GM23248 (cell line): ENCODE measurements around the gene KRT3. TPM values are rescaled to one million over a fixed set of nuclear protein-coding genes. Genes with fewer than 3 reads are reported as not detected.
A peak's percentile ranks its signal among the peaks of the same experiment; 100 is the strongest.

Source experiments
- DNase-seq: peaks from one replicate; pipeline ENCODE4 v3.0.0-alpha.2; 2015
- H2AFZ ChIP-seq: fragments of 200-600 bp; sonication (generic); 2 replicates; pipeline ENCODE4 v1.6.1; 2016; ENCODE audit warnings: antibody characterized with exemption
- H3F3A ChIP-seq: fragments of 200-600 bp; sonication (generic); 2 replicates; pipeline ENCODE4 v1.6.1; 2016; ENCODE audit warnings: mild to moderate bottlenecking, antibody characterized with exemption, mixed run types; ENCODE audit not compliant: insufficient read depth
- H3K27ac ChIP-seq: fragments of 200-600 bp; sonication (generic); 2 replicates; pipeline ENCODE4 v1.5.1; 2016; ENCODE audit warnings: mild to moderate bottlenecking
- H3K27me3 ChIP-seq: fragments of 200-600 bp; sonication (generic); replicated peaks from 2 replicates; pipeline ENCODE4 v1.6.1; 2016; ENCODE audit warnings: mild to moderate bottlenecking; ENCODE audit not compliant: insufficient read depth
- H3K36me3 ChIP-seq: fragments of 200-600 bp; sonication (generic); 2 replicates; pipeline ENCODE4 v1.6.1; 2016; ENCODE audit warnings: low read depth, mild to moderate bottlenecking
- H3K4me1 ChIP-seq: fragments of 200-600 bp; sonication (generic); 2 replicates; pipeline ENCODE4 v1.6.1; 2016; ENCODE audit warnings: mild to moderate bottlenecking; ENCODE audit not compliant: insufficient read depth
- H3K4me2 ChIP-seq: fragments of 200-600 bp; sonication (generic); one replicate; pipeline ENCODE4 v1.6.1; 2016; ENCODE audit warnings: mild to moderate bottlenecking; ENCODE audit not compliant: unreplicated experiment
- H3K4me3 ChIP-seq: fragments of 200-600 bp; sonication (generic); 2 replicates; pipeline ENCODE4 v1.5.1; 2016; ENCODE audit warnings: mild to moderate bottlenecking
- H3K79me2 ChIP-seq: fragments of 200-600 bp; sonication (generic); 2 replicates; pipeline ENCODE4 v1.6.1; 2016; ENCODE audit warnings: mild to moderate bottlenecking; ENCODE audit not compliant: insufficient read depth
- H3K9ac ChIP-seq: fragments of 200-600 bp; sonication (generic); 2 replicates; pipeline ENCODE4 v1.6.1; 2016; ENCODE audit warnings: mild to moderate bottlenecking
- H3K9me2 ChIP-seq: fragments of 200-600 bp; sonication (generic); 2 replicates; pipeline ENCODE4 v1.6.1; 2016; ENCODE audit warnings: mixed run types, mild to moderate bottlenecking, moderate library complexity; ENCODE audit not compliant: insufficient read depth
- H3K9me3 ChIP-seq: fragments of 200-600 bp; sonication (generic); one replicate; pipeline ENCODE4 v1.6.1; 2017; ENCODE audit warnings: low read depth
- H4K20me1 ChIP-seq: fragments of 200-600 bp; sonication (generic); 2 replicates; pipeline ENCODE4 v1.6.0; 2016; ENCODE audit not compliant: insufficient read depth
- EZH2 ChIP-seq: fragments of 200-600 bp; sonication (generic); IDR thresholded peaks from 2 replicates; pipeline ENCODE4 v1.6.1; 2018; ENCODE audit warnings: antibody characterized with exemption, mild to moderate bottlenecking; ENCODE audit not compliant: insufficient read depth, poor library complexity, severe bottlenecking
- EZH2phosphoT487 ChIP-seq: fragments of 200-600 bp; sonication (generic); IDR thresholded peaks from 2 replicates; pipeline ENCODE4 v1.6.1; 2018; ENCODE audit warnings: antibody characterized with exemption, moderate library complexity, mild to moderate bottlenecking, low read depth; ENCODE audit not compliant: insufficient read depth
- WGBS, 2 experiments: methylation state at CpG; one replicate each; pipeline ENCODE4 v1.1.6; 2015 to 2017; ENCODE audit warnings: low lambda C conversion rate in 2 of 2, low coverage in 1 of 2; ENCODE audit errors: missing lambda C conversion rate in 2 of 2; 5-methylcytosine and 5-hydroxymethylcytosine counted together
- in situ Hi-C: fragments of 300-500 bp; cut with MboI; formaldehyde crosslinking; loops from 2 replicates; pipeline ENCODE4 v1.15.0; 2020
- polyA plus RNA-seq: library from polyadenylated mRNA; unstranded; fragments of >200 nt; fragmentation: Nextera tagmentation; extraction: Ambion mirVana; gene quantifications from 2 replicates; pipeline ENCODE4 v1.2.1, GENCODE V29; 2016
- total RNA-seq: library from RNA; depleted of rRNA; stranded (reverse); fragments of >200 nt; shearing (Covaris generic); gene quantifications from 2 replicates; pipeline ENCODE4 v1.2.3, GENCODE V29; 2014

KRT3 gene
- total and polyA plus RNA-seq, 2 experiments from 2014 or later: not detected

DNA sequence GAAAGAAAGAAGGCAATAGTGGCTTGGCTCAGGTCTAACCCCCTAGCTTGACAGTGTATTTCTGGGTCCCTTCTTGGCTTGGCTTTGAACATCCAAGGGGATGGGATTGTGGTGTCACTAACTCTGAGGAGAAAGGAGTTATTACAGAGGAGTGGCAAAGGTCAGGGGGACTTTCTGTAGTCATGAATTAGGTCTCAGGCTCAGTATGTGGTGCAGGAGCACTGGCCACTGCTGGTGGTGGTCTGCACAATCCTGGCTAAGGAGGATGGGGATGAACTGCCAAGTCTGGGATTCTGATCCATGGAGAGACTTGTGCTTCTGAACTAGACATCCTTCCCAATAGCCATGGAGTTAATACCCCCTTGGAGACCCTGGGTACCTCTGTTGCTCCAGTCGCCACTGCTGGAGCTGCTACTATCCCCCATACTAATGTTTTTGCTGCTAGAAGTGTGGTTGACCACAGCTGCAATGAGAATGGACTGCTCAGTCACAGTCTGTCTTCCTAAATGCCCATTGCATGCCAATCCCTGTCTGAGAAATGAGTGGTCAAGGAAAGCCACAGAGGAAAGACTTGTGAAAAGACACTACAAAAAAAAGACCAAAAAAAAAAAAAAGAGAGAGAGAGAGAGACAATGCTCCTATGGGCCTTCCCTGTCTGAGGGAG is 51.3 kb downstream of the KRT3 start:
- no peak for DNase-seq
- H4K20me1 ChIP-seq: no peaks in the 10 kb centered on the region
- H3K27ac ChIP-seq: no peak overlapping the region
- no peaks in the 10 kb centered on the region for H3K9me3 ChIP-seq
- no peaks in the 10 kb centered on the region for H3F3A ChIP-seq
- H3K36me3 ChIP-seq: no peaks in the 10 kb centered on the region
- no peaks in the 10 kb centered on the region for H3K79me2 ChIP-seq
- 7 to 19% methylated on average over 1 of the region's 1 CpG for WGBS, 2 experiments
- peaks cover 8% of the 10 kb centered on the region; the same call in 1 of the 2 replicates for H3K27me3 ChIP-seq
- in situ Hi-C loops: no loop called here
- H3K4me3 ChIP-seq: no peak overlapping the region
- no peak overlapping the region for H3K4me2 ChIP-seq
- H2AFZ ChIP-seq: no peak overlapping the region
- H3K9ac ChIP-seq: no peak overlapping the region
- TF ChIP-seq EZH2phosphoT487 (no peak), EZH2 (no peak)
- no peaks in the 10 kb centered on the region for H3K4me1 ChIP-seq
- H3K9me2 ChIP-seq: no peaks in the 10 kb centered on the region

GRCh38 chr12:52742822-52743457 is 53.0 kb downstream of the KRT3 start:
- Histone ChIP-seq H3K4me1 (no peaks in the 10 kb centered on the region), H2AFZ (no peak overlapping the region), H3K79me2 (no peaks in the 10 kb centered on the region), H3K9me2 (no peaks in the 10 kb centered on the region), H3K4me3 (no peak overlapping the region), H3K27me3 (0 out of 2 replicates have a peak, but pooled peaks cover 1% of the 10 kb centered on the region), H3F3A (no peaks in the 10 kb centered on the region), H4K20me1 (no peaks in the 10 kb centered on the region), H3K27ac (no peak overlapping the region), H3K9me3 (no peaks in the 10 kb centered on the region), H3K36me3 (no peaks in the 10 kb centered on the region), H3K9ac (no peak overlapping the region), H3K4me2 (no peak overlapping the region)
- TF ChIP-seq EZH2 (no peak), EZH2phosphoT487 (no peak)
- 40 to 54% methylated on average over 3 of the region's 3 CpGs for WGBS, 2 experiments
- no peak for DNase-seq
- in situ Hi-C loops: no loop called here

DNA sequence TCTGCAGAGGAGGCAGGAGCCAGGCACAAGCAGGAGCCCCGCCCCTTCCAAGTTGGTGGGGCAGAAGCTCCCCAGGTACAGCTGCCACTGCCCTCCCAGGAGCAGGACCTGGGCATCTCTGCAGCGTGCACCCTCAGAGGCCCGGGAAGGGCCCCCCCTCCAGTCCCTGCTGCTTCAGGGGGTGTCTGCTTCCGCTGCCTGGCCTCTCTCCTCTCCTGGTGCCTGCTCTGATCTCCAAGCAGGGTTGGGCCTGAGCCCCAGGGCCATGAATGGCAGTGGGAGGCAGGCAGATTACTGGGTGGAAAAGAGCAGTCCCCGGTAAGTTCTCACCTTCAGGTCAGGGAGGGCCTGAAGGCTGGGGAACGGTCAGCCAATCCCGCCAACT is 53.7 kb downstream of the KRT3 start:
- WGBS, 2 experiments: 42 to 53% methylated on average over 3 to 6 of the region's 7 CpGs
- no peak for TF ChIP-seq EZH2
- in situ Hi-C loops: no loop called here

GRCh38 chr12:52741375-52742195 is 54.3 kb downstream of the KRT3 start:
- in situ Hi-C loops: no loop called here
- no peaks in the 10 kb centered on the region for H3K36me3 ChIP-seq
- DNase-seq: peak; percentile 61
- no peak overlapping the region for H2AFZ ChIP-seq
- no peaks in the 10 kb centered on the region for H3F3A ChIP-seq
- no peaks in the 10 kb centered on the region for H3K79me2 ChIP-seq
- 11 to 12% methylated on average over 16 of the region's 16 CpGs for WGBS, 2 experiments
- H3K9ac ChIP-seq: no peak overlapping the region
- no peak overlapping the region for H3K27ac ChIP-seq
- H3K4me3 ChIP-seq: no peak overlapping the region
- TF ChIP-seq EZH2: no peak
- TF ChIP-seq EZH2phosphoT487: no peak
- H3K9me3 ChIP-seq: no peaks in the 10 kb centered on the region
- no peaks in the 10 kb centered on the region for H3K9me2 ChIP-seq
- H4K20me1 ChIP-seq: no peaks in the 10 kb centered on the region
- H3K4me2 ChIP-seq: no peak overlapping the region
- no peaks in the 10 kb centered on the region for H3K27me3 ChIP-seq
- no peaks in the 10 kb centered on the region for H3K4me1 ChIP-seq

More for the DNA sequence above, 53.7 kb downstream of the KRT3 start:
- H3K27me3 ChIP-seq: no peaks in the 10 kb centered on the region
- H3K36me3 ChIP-seq: no peaks in the 10 kb centered on the region
- H3K27ac ChIP-seq: no peak overlapping the region
- H3K9me3 ChIP-seq: no peaks in the 10 kb centered on the region
- no peak overlapping the region for H2AFZ ChIP-seq
- no peak overlapping the region for H3K4me2 ChIP-seq
- no peaks in the 10 kb centered on the region for H3K9me2 ChIP-seq
- H3F3A ChIP-seq: no peaks in the 10 kb centered on the region
- H3K79me2 ChIP-seq: no peaks in the 10 kb centered on the region
- H3K4me1 ChIP-seq: no peaks in the 10 kb centered on the region
- H3K4me3 ChIP-seq: no peak overlapping the region
- no peak for DNase-seq
- no peaks in the 10 kb centered on the region for H4K20me1 ChIP-seq
- no peak overlapping the region for H3K9ac ChIP-seq
